RWPE1 (cell line): Measurements from ENCODE around the gene CLCNKA.
"Not testable (repeated sequence)": the region's sequence is repeated elsewhere in the genome, so short reads cannot be mapped to it uniquely, and the experiment has no call there.

Experiments used
- CTCF ChIA-PET: fragments of 350-600 bp; sonication (Branson Sonifier 250); formaldehyde crosslinking; extraction: SDS; loops from one replicate; lab custom pipeline; 2021; lab: Yijun Ruan, JAX
- POLR2A ChIA-PET: fragments of 400-600 bp; formaldehyde crosslinking; extraction: SDS; loops from one replicate; lab custom pipeline; 2020; ENCODE audit warnings: antibody characterized with exemption; ENCODE audit not compliant: low non-redundant PET; lab: Yijun Ruan, JAX
- DNase-seq: peaks from one replicate; pipeline ENCODE4 v3.0.0; 2012; ENCODE audit warnings: low spot score
- H3K27ac ChIP-seq: fragments of 450-650 bp; 2 replicates; pipeline ENCODE4 v1.5.1; 2017
- TF ChIP-seq, protein P1 (sequence below): fragments of 450-650 bp; conservative IDR thresholded peaks from 2 replicates; pipeline ENCODE4 v1.5.1; 2017; ENCODE audit warnings: low read depth, mild to moderate bottlenecking

The CLCNKA gene

GRCh38 chr1:16022393-16022792 lies 557 bp downstream of the CLCNKA start:
- POLR2A ChIA-PET, result no interaction called here
- H3K27ac ChIP-seq, result no peak overlapping the region
- DNase-seq, result no peak
- TF ChIP-seq, protein P1, sequence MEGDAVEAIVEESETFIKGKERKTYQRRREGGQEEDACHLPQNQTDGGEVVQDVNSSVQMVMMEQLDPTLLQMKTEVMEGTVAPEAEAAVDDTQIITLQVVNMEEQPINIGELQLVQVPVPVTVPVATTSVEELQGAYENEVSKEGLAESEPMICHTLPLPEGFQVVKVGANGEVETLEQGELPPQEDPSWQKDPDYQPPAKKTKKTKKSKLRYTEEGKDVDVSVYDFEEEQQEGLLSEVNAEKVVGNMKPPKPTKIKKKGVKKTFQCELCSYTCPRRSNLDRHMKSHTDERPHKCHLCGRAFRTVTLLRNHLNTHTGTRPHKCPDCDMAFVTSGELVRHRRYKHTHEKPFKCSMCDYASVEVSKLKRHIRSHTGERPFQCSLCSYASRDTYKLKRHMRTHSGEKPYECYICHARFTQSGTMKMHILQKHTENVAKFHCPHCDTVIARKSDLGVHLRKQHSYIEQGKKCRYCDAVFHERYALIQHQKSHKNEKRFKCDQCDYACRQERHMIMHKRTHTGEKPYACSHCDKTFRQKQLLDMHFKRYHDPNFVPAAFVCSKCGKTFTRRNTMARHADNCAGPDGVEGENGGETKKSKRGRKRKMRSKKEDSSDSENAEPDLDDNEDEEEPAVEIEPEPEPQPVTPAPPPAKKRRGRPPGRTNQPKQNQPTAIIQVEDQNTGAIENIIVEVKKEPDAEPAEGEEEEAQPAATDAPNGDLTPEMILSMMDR, result no peak
- CTCF ChIA-PET, result interaction anchor here (0.7 kb wide), 1 partner anchor 34 kb away, joined by 3 read pairs; no protein-coding TSS in a partner anchor

- no peak overlapping the region for H3K27ac ChIP-seq
- TF ChIP-seq, protein P1, result no peak
- CTCF ChIA-PET, result interaction anchor here (0.7 kb wide), 1 partner anchor 33 kb away, joined by 3 read pairs; no protein-coding TSS in a partner anchor
- DNase-seq, result no peak
- POLR2A ChIA-PET, result no interaction called here
Observed at GRCh38 chr1:16023050-16023653, 1.3 kb downstream of the CLCNKA start.

- POLR2A ChIA-PET, CTCF ChIA-PET, DNase-seq, H3K27ac ChIP-seq: not testable (repeated sequence)
Observed at GRCh38 chr1:16026302-16026701, 4.5 kb downstream of the CLCNKA start.

DNA sequence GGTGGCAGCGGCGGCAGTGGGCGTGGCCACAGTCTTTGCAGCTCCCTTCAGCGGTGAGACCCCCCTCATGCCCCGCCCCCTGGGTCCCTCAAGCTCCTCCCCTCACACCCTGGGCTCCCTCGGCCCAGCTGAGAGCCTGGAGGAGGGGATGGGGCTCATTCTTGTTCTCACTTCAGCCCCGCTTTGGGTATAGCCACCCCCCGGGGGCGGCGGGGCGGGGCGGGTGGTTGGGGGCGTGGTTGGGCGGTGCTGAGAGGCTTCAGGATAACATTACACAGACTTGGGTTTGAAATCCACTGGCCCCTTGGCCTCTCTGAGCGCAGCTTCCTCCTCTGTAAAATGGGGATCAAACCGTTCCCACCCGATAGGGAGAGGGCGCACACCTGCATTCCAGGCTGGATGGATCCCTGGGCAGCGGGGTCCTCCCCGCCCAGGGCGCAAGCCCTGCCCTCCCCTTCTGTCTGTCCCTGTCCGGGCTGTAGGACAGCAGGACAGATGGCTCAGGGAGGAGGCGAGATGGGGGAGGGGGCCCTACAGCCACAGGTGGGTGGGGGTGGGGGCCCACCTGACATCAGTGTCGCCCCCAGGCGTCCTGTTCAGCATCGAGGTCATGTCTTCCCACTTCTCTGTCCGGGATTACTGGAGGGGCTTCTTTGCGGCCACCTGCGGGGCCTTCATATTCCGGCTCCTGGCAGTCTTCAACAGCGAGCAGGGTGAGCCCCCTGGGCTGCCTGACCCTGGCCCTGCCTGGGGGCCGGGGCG lies 5.1 kb downstream of the CLCNKA start:
- ChIA-PET CTCF (no interaction called here), POLR2A (no interaction called here)
- H3K27ac ChIP-seq, result no peak overlapping the region
- DNase-seq, result no peak
- TF ChIP-seq, protein P1, result no peak

DNA sequence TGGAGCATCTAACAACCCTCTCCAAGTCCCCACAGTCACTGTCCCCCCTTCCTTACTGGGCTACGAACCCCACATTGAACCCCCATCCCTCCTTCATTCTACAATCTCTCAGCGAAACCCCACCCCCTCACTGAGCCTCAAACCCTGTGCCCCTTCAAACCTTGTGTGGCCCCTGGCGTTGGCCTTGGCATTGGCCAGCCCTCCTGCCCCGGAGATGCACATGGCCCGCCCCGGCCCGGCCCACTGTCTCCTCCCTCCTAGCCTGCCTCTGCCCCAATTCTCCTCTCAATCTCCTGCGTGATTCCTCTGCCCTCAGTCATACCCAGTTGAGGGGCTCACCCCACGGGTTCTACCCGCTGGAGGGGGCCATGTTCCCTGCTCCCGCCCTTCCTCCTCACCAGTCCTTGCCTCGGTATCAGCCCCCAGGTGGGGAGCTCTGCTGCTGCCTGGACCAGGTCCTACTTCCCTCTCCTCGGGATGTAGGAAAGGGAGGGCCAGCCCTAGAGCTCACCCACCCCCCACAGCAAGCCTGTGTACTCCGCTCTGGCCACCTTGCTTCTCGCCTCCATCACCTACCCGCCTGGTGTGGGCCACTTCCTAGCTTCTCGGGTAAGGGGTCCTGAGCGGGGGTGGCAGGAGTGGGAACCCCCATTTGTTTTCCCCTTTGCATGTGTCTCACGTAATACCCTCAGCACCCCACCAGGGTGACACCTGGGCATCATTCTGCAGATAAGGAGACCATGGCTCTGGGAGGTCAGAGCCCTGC lies 6.6 kb downstream of the CLCNKA start:
- no peak for DNase-seq
- TF ChIP-seq, protein P1, result no peak
- POLR2A ChIA-PET, result no interaction called here
- no peak overlapping the region for H3K27ac ChIP-seq
- CTCF ChIA-PET, result interaction anchor here (0.5 to 0.6 kb wide), 2 partner anchors 14 to 1041 kb away, joined by 3 to 4 read pairs; no protein-coding TSS in a partner anchor

- H3K27ac ChIP-seq, DNase-seq, POLR2A ChIA-PET: not testable (repeated sequence)
- CTCF ChIA-PET, result interaction anchor here (0.6 kb wide), 1 partner anchor 1041 kb away, joined by 4 read pairs; no protein-coding TSS in a partner anchor
Observed at GRCh38 chr1:16029003-16029268, 7.1 kb downstream of the CLCNKA start.

- ChIA-PET POLR2A (no interaction called here), CTCF (no interaction called here)
- H3K27ac ChIP-seq, result no peak overlapping the region
- TF ChIP-seq, protein P1, result no peak
- DNase-seq, result no peak
Observed at GRCh38 chr1:16029288-16029687, 7.5 kb downstream of the CLCNKA start.
